Choroid plexus epithelial cell (primary cell): ENCODE data around the gene DCLRE1B.

ENCODE experiments used
- DNase-seq: peaks from one replicate; pipeline ENCODE4 v3.0.0-alpha.2; 2010; ENCODE audit warnings: low read depth
- H3K4me3 ChIP-seq: 2 replicates; pipeline ENCODE4 v1.5.1; 2011; ENCODE audit warnings: low read depth, mild to moderate bottlenecking, control low read depth, low read length, moderate library complexity
- CTCF ChIP-seq: conservative IDR thresholded peaks from 2 replicates; pipeline ENCODE4 v1.5.1; 2011; ENCODE audit warnings: low read depth, mild to moderate bottlenecking, control low read depth, inconsistent platforms, low read length, moderate library complexity

DCLRE1B gene

GRCh38 chr1:113886417-113887401 lies 18.4 kb upstream of the DCLRE1B start:
- H3K4me3 ChIP-seq, result no peak overlapping the region
- DNase-seq, result no peak
- no peak for TF ChIP-seq CTCF

DNA sequence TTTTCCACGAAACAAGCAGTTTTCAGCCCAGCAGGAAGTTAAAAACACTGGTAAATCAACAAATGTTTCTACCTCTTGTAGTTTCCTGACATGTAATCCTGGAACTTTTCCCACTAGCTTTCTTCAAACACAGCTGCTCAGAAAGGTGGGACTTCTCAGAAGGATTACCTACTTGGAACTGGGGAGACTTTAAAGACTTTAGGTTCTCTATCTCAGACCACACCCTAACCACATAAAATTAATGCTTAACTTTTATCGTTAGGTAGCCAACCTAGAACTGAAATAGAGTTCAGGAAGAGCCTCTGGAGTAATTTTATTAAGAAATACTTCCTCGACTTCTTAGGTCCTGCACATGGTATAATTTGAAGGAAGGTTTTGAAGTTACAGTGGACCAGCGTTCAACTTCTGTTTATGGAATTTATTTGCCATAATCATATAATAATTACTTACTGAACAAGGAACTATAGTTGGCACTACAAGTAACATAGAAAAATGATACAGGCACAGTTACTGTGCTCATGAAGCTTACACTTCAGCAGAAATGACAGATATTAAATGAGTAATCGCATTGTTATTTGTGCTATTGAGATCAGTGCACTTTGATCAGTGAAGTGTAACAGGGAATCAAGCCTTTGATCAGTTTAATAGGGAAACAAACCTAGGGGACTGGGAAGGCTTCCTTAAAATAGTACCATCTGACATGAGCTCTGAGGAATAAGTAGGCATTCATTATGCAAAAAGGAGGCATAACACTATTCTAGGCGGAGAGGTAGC lies 17.5 kb upstream of the DCLRE1B start, which contains the start of gene BCL2L15:
TSS of gene BCL2L15 (minus strand) at position 180 of the 774 bp plus-strand sequence. CDS start 206 bp downstream, outside the sequence.
- no peak for TF ChIP-seq CTCF
- H3K4me3 ChIP-seq, result no peak within 1 kb of the TSS
- DNase-seq, result no peak

DNA sequence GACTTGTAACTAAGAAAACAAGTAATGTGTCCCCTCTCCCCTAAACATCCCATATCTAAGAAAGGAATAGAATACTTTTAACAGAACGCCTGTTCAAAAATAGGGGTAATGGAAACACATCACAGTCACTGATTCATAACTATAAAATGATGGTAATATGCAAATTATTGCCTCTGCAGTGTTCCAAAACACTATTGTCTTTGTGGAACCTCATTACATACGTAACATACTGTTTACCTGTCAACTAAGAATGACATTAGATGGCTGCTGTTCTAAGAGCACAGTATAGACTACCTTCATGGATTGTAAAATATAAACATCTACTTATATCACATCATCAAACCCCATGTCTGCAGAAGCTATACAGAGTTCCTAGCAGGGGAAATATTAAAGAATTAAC lies 14.3 kb upstream of the DCLRE1B start:
- no peak for DNase-seq
- TF ChIP-seq CTCF, result no peak

DNA sequence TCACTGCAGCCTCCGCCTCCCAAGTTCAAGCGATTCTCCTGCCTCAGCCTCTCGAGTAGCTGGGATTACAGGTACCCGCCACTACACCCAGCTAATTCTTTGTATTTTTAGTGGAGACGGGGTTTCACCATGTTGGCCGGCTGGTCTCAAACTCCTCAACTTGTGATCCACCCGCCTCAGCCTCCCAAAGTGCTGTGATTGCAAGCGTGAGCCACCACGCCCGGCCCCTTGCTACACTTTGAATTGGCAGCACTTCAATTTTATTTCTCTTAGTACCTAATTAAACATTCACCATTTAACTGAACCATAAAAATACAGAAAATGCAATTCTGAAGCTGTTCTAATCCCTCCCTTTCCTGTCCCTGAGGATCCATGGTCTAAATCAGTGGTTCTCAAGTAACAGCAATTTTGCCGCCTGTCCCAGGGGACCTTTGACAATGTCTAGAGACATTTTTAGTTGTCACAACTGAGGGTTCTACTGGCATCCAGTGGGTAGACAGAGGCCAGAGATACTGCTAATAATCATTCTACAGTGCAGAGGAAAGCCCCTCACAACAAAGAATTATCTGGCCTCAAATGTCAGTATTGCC lies 13.4 kb upstream of the DCLRE1B start:
- DNase-seq, result no peak

More for the DNA sequence above, 14.3 kb upstream of the DCLRE1B start:
- H3K4me3 ChIP-seq, result no peak overlapping the region

GRCh38 chr1:113893267-113893666 lies 11.9 kb upstream of the DCLRE1B start:
- DNase-seq, result no peak
- TF ChIP-seq CTCF, result no peak
- no peak overlapping the region for H3K4me3 ChIP-seq

More for the DNA sequence above, 13.4 kb upstream of the DCLRE1B start:
- H3K4me3 ChIP-seq, result no peak overlapping the region
- no peak for TF ChIP-seq CTCF

- DNase-seq, result no peak
- TF ChIP-seq CTCF, result no peak
- H3K4me3 ChIP-seq, result no peak overlapping the region
Observed at GRCh38 chr1:113895098-113895497, 10.0 kb upstream of the DCLRE1B start.
